ENCODE results near the gene PRODH2. TPM values are rescaled to one million over a fixed set of nuclear protein-coding genes. Genes with fewer than 3 reads are reported as not detected.

PRODH2 gene
- total and polyA plus RNA-seq, 10 of the 15 experiments (the other 5 are each of a cell fraction or from before 2014, with no cell fraction given): 0.07 TPM; not detected in 9

GRCh38 chr19:35786299-35787160, 26.1 kb downstream of the PRODH2 start:
- FAIRE-seq: no peak
- no peaks in the 10 kb centered on the region for H3K79me2 ChIP-seq (ENCODE audit: control insufficient read depth, insufficient read depth, low read length)
- H3K27me3 ChIP-seq (replicated peaks in 1 of 2; ENCODE audit: control insufficient read depth in 2 of 2, insufficient read depth in 2 of 2, low read length in 1 of 2): no peaks in the 10 kb centered on the region
- no peak overlapping the region for H3K4me2 ChIP-seq (ENCODE audit: control insufficient read depth, insufficient read depth)
- no peak overlapping the region for H2AFZ ChIP-seq (ENCODE audit: control insufficient read depth, low read depth, low read length)
- ChIA-PET SMC1A (ENCODE audit: uncharacterized antibody, unreplicated experiment) (no interaction called here), POLR2A (interaction anchor here (0.5 kb wide), 1 partner anchor 72 kb away, joined by 3 read pairs; no protein-coding TSS in a partner anchor), CTCF (no interaction called here), RAD21 (ENCODE audit: unreplicated experiment) (no interaction called here)
- in situ Hi-C loops (cut with MboI): no loop called here
- H3K9me3 ChIP-seq (replicated peaks; ENCODE audit: control insufficient read depth, insufficient read depth, low read length): no peaks in the 10 kb centered on the region
- intact Hi-C loops (cut with micrococcal nuclease; ENCODE audit: unreplicated experiment): no loop called here
- H3K4me1 ChIP-seq (ENCODE audit: control insufficient read depth, insufficient read depth, low read length): no peaks in the 10 kb centered on the region
- no peak for DNase-seq (ENCODE audit: low read depth, low spot score)
- H3K27ac ChIP-seq (ENCODE audit: control insufficient read depth, insufficient read depth): no peak overlapping the region
- BruUV-seq (replicated peaks): no TSS peak
- WGBS (ENCODE audit: insufficient coverage, insufficient replicate concordance, low lambda C conversion rate, missing lambda C conversion rate): 82% methylated on average over 23 of the region's 31 CpGs
- no peaks in the 10 kb centered on the region for H4K20me1 ChIP-seq (ENCODE audit: control insufficient read depth, insufficient read depth)
- no peak overlapping the region for H3K4me3 ChIP-seq
- no peak overlapping the region for H3K9ac ChIP-seq (ENCODE audit: control insufficient read depth, insufficient read depth, low read length)
- H3K36me3 ChIP-seq (ENCODE audit: control insufficient read depth in 2 of 2, insufficient read depth in 2 of 2, low read length in 1 of 2): no peaks in the 10 kb centered on the region; a peak in 1 of 4 replicates
- TF ChIP-seq JUND (IDR thresholded peaks at IDR 0.05; ENCODE audit: low read depth, low read length) (no peak), USF2 (IDR thresholded peaks at IDR 0.05; ENCODE audit: borderline replicate concordance, low read depth, low read length) (no peak), CREB1 (IDR thresholded peaks at IDR 0.05; ENCODE audit: low read depth) (no peak)
- ATAC-seq: no peak

- BruUV-seq (replicated peaks): no TSS peak
- Histone ChIP-seq H3K27me3 (replicated peaks in 1 of 2; ENCODE audit: control insufficient read depth in 2 of 2, insufficient read depth in 2 of 2, low read length in 1 of 2) (no peaks in the 10 kb centered on the region), H3K36me3 (ENCODE audit: control insufficient read depth in 2 of 2, insufficient read depth in 2 of 2, low read length in 1 of 2) (no peaks in the 10 kb centered on the region; a peak in 1 of 4 replicates), H3K27ac (ENCODE audit: control insufficient read depth, insufficient read depth) (no peak overlapping the region), H2AFZ (ENCODE audit: control insufficient read depth, low read depth, low read length) (no peak overlapping the region), H3K4me2 (ENCODE audit: control insufficient read depth, insufficient read depth) (no peak overlapping the region), H3K4me3 (no peak overlapping the region), H3K79me2 (ENCODE audit: control insufficient read depth, insufficient read depth, low read length) (no peaks in the 10 kb centered on the region), H3K9me3 (replicated peaks; ENCODE audit: control insufficient read depth, insufficient read depth, low read length) (no peaks in the 10 kb centered on the region), H3K4me1 (ENCODE audit: control insufficient read depth, insufficient read depth, low read length) (no peaks in the 10 kb centered on the region), H3K9ac (ENCODE audit: control insufficient read depth, insufficient read depth, low read length) (no peak overlapping the region), H4K20me1 (ENCODE audit: control insufficient read depth, insufficient read depth) (no peaks in the 10 kb centered on the region)
- ATAC-seq (no peak), FAIRE-seq (no peak), DNase-seq (ENCODE audit: low read depth, low spot score) (no peak)
- in situ Hi-C loops (cut with MboI): no loop called here
- WGBS (ENCODE audit: insufficient coverage, insufficient replicate concordance, low lambda C conversion rate, missing lambda C conversion rate): 78% methylated on average over 10 of the region's 10 CpGs
- CTCF ChIA-PET: no interaction called here
- SMC1A ChIA-PET (ENCODE audit: uncharacterized antibody, unreplicated experiment): no interaction called here
- POLR2A ChIA-PET: no interaction called here
- RAD21 ChIA-PET (ENCODE audit: unreplicated experiment): no interaction called here
- intact Hi-C loops (cut with micrococcal nuclease; ENCODE audit: unreplicated experiment): no loop called here
- no peak for TF ChIP-seq MEF2B (IDR thresholded peaks at IDR 0.05; ENCODE audit: partially characterized antibody, poor library complexity, severe bottlenecking)
- TF ChIP-seq FOS (IDR thresholded peaks at IDR 0.05; ENCODE audit: borderline replicate concordance, extremely low read depth, insufficient read length): no peak
- TF ChIP-seq POLR2A (IDR thresholded peaks at IDR 0.05; ENCODE audit: low read depth, low read length): no peak
- no peak for TF ChIP-seq ZNF687 (IDR thresholded peaks at IDR 0.05)
- no peak for TF ChIP-seq TARDBP (IDR thresholded peaks at IDR 0.05; ENCODE audit: borderline replicate concordance)
- no peak for TF ChIP-seq BCLAF1 (IDR thresholded peaks at IDR 0.05)
These were observed 27.4 kb downstream of the PRODH2 start for GRCh38 chr19:35785339-35785627.
